Endodermal cell (in vitro differentiated cells): ENCODE measurements around the gene NPTX1. TPM values are rescaled to one million over a fixed set of nuclear protein-coding genes. Genes with fewer than 3 reads are reported as not detected.

Source experiments
- DNase-seq: peaks from one replicate; pipeline ENCODE4 v3.0.0-alpha.2; 2017
- H3K27ac ChIP-seq: 2 replicates; pipeline ENCODE4 v1.5.1; 2013; ENCODE audit warnings: mild to moderate bottlenecking, low read depth, low read length, moderate library complexity
- H3K27me3 ChIP-seq: 2 replicates; pipeline ENCODE4 v1.6.1; 2013; ENCODE audit warnings: mild to moderate bottlenecking, low read length, moderate library complexity; ENCODE audit not compliant: insufficient read depth, control insufficient read depth, poor library complexity, severe bottlenecking
- H3K36me3 ChIP-seq: 2 replicates; pipeline ENCODE4 v1.7.0; 2013; ENCODE audit warnings: mild to moderate bottlenecking, low read length, moderate library complexity; ENCODE audit not compliant: control insufficient read depth, insufficient read depth
- H3K4me1 ChIP-seq: one replicate; pipeline ENCODE4 v1.7.0; 2013; ENCODE audit warnings: low read length; ENCODE audit not compliant: control insufficient read depth, insufficient read depth
- H3K4me3 ChIP-seq: 2 replicates; pipeline ENCODE4 v1.5.1; 2013; ENCODE audit warnings: mild to moderate bottlenecking, low read length, moderate library complexity
- H3K9ac ChIP-seq: 2 replicates; pipeline ENCODE4 v1.6.1; 2013; ENCODE audit warnings: mild to moderate bottlenecking, low read length, moderate library complexity; ENCODE audit not compliant: poor library complexity, severe bottlenecking; ENCODE audit errors: extremely low read depth
- H3K9me3 ChIP-seq: 2 replicates; pipeline ENCODE4 v1.6.1; 2013; ENCODE audit warnings: mild to moderate bottlenecking, low read length, moderate library complexity; ENCODE audit not compliant: control insufficient read depth
- H3K27ac Mint-ChIP-seq: 2 replicates; pipeline ENCODE4 v1.8.0; 2020; ENCODE audit warnings: mixed read lengths
- H3K27me3 Mint-ChIP-seq: 2 replicates; pipeline ENCODE4 v1.8.0; 2021; ENCODE audit warnings: mild to moderate bottlenecking, mixed read lengths; ENCODE audit not compliant: insufficient read depth
- H3K36me3 Mint-ChIP-seq: 2 replicates; pipeline ENCODE4 v1.8.0; 2020; ENCODE audit warnings: low read depth, mixed read lengths
- H3K4me1 Mint-ChIP-seq: 2 replicates; pipeline ENCODE4 v1.8.0; 2020; ENCODE audit warnings: mixed read lengths
- H3K4me3 Mint-ChIP-seq: 2 replicates; pipeline ENCODE4 v1.8.0; 2020; ENCODE audit warnings: mild to moderate bottlenecking, moderate library complexity, mixed read lengths
- H3K9me3 Mint-ChIP-seq: 2 replicates; pipeline ENCODE4 v1.8.0; 2020; ENCODE audit warnings: mild to moderate bottlenecking, mixed read lengths
- CTCF ChIP-seq: fragments of 200-600 bp; sonication (generic); conservative IDR thresholded peaks from 2 replicates; pipeline ENCODE4 v1.5.0; 2021; ENCODE audit warnings: antibody characterized with exemption, mild to moderate bottlenecking
- WGBS, 2 experiments: methylation state at CpG; one replicate each; pipeline versions ENCODE4 v1.1.5 to v1.1.7; 2013; ENCODE audit warnings: missing lambda C conversion rate in 2 of 2, mixed read lengths in 1 of 2; ENCODE audit not compliant: insufficient coverage in 1 of 2, insufficient read length in 1 of 2; 5-methylcytosine and 5-hydroxymethylcytosine counted together
- total RNA-seq, 2 donors: library from RNA; stranded (reverse); fragmentation: NEBNext Ultra II Directional in 1 of 2; extraction: Animal tissue kit (Norgen Biotek cat#: 25700) in 1 of 2; gene quantifications; 2 replicates in 1 of 2; 3 replicates in 1 of 2; pipeline ENCODE4 v1.2.1, GENCODE V29; 2021

Gene NPTX1
- total RNA-seq, 2 donors from 2014 or later: 0.24 to 2.3 TPM

- WGBS, 2 experiments: 77 to 83% methylated on average over 2 to 12 of the region's 12 CpGs
- Mint-ChIP-seq H3K27ac (no peak overlapping the region), H3K9me3 (no peaks in the 10 kb centered on the region), H3K4me3 (no peak overlapping the region), H3K36me3 (no peaks in the 10 kb centered on the region), H3K27me3 (peaks cover 20% of the 10 kb centered on the region), H3K4me1 (no peaks in the 10 kb centered on the region)
- H3K36me3 ChIP-seq: no peaks in the 10 kb centered on the region
- H3K27me3 ChIP-seq: peaks cover 29% of the 10 kb centered on the region
- no peak overlapping the region for H3K27ac ChIP-seq
- no peak overlapping the region for H3K4me3 ChIP-seq
- H3K4me1 ChIP-seq: no peaks in the 10 kb centered on the region
- TF ChIP-seq CTCF: no peak
- H3K9ac ChIP-seq: no peak overlapping the region
- no peak for DNase-seq
- H3K9me3 ChIP-seq: no peaks in the 10 kb centered on the region
Measured at GRCh38 chr17:80446645-80447405, 29.6 kb downstream of the NPTX1 start.

GRCh38 chr17:80445726-80446110, 30.7 kb downstream of the NPTX1 start:
- 84 to 88% methylated on average over 9 to 10 of the region's 10 CpGs for WGBS, 2 experiments
- H3K4me1 Mint-ChIP-seq: no peaks in the 10 kb centered on the region
- H3K36me3 Mint-ChIP-seq: no peaks in the 10 kb centered on the region
- Histone ChIP-seq H3K27me3 (peaks cover 32% of the 10 kb centered on the region), H3K27ac (no peak overlapping the region), H3K4me3 (no peak overlapping the region), H3K4me1 (no peaks in the 10 kb centered on the region), H3K9me3 (no peaks in the 10 kb centered on the region), H3K36me3 (no peaks in the 10 kb centered on the region), H3K9ac (no peak overlapping the region)
- no peaks in the 10 kb centered on the region for H3K9me3 Mint-ChIP-seq
- peaks cover 17% of the 10 kb centered on the region for H3K27me3 Mint-ChIP-seq
- DNase-seq: no peak
- no peak for TF ChIP-seq CTCF
- H3K4me3 Mint-ChIP-seq: no peak overlapping the region
- no peak overlapping the region for H3K27ac Mint-ChIP-seq

- WGBS, 2 experiments: 79 to 80% methylated on average over 10 to 26 of the region's 26 CpGs
- no peak for TF ChIP-seq CTCF
Measured at GRCh38 chr17:80445007-80445725, 31.2 kb downstream of the NPTX1 start.

More at GRCh38 chr17:80445007-80445725, 31.2 kb downstream of the NPTX1 start:
- H3K27ac Mint-ChIP-seq: no peak overlapping the region
- H3K36me3 ChIP-seq: no peaks in the 10 kb centered on the region
- DNase-seq: no peak
- no peaks in the 10 kb centered on the region for H3K4me1 Mint-ChIP-seq
- no peak overlapping the region for H3K9ac ChIP-seq
- H3K9me3 ChIP-seq: no peaks in the 10 kb centered on the region
- no peak overlapping the region for H3K4me3 ChIP-seq
- H3K27me3 ChIP-seq: peaks cover 32% of the 10 kb centered on the region
- H3K4me1 ChIP-seq: no peaks in the 10 kb centered on the region
- H3K9me3 Mint-ChIP-seq: no peaks in the 10 kb centered on the region
- H3K4me3 Mint-ChIP-seq: no peak overlapping the region
- peaks cover 17% of the 10 kb centered on the region for H3K27me3 Mint-ChIP-seq
- no peak overlapping the region for H3K27ac ChIP-seq
- no peaks in the 10 kb centered on the region for H3K36me3 Mint-ChIP-seq
